GM21381 (cell line): Measurements from ENCODE around the gene STARD3NL.
"Not testable (repeated sequence)": the region's sequence is repeated elsewhere in the genome, so short reads cannot be mapped to it uniquely, and the experiment has no call there.

Source experiments
- ATAC-seq: cut with Tn5 transposase; IDR thresholded peaks from one replicate; pipeline ENCODE4 v1.9.1; 2021; ENCODE audit warnings: mild to moderate bottlenecking, moderate library complexity; ENCODE audit not compliant: unreplicated experiment

STARD3NL gene

DNA sequence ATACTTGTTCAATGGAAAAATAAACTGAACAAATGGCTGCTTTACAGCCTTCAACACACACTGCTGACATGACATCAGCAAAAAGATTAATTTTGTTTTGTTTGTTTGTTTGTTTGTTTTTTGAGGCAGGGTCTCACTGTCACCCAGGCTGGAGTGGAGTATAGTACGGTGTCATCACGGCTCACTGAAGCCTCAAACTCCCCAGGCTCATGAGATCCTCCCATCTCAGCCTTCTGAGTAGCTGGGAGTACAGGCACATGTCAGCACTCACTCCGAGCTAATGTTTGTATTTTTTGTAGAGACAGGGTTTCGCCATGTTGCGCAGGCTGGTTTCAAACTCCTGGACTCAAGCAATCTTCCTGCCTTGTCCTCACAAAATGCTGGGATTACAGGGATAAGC lies 84.5 kb downstream of the STARD3NL start:
- no peak for ATAC-seq

DNA sequence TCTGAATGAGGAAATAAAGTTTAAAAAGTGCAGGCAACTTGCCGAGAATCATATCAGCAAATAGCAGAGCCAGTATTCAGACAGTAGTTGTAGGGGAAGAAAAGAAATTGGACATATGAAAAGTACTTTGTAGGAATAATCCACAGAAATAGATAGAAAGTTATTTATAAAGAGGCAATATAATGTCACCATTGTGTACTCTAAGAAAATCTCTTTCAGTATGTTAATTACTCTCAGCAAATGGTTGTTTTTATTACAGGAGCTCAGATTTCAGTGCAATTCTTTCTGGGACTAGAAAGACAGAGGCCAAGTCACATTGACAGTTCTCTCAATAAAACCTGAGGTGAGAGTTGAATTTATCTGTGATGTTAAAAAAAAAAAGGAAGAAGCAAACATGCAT lies 85.2 kb downstream of the STARD3NL start:
- not testable (repeated sequence) for ATAC-seq

DNA sequence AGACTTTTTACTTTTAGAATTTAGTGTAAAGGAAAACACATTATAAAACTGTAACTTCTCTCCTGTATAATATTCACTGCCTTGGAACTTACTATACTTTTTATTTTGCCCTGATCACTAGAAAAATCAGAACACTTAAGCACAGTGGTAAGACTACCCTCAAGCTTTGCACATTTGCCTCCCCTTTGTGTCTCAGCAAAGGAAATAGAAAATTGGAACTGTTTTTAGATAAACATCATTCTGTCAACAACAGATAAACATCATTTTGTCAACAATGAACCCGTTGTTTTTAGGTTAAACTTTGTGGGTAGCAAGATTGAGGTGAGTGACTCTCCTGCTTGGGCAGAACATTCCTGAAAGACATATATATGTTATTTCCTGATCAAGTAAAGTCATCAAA lies 86.6 kb downstream of the STARD3NL start:
- ATAC-seq: not testable (repeated sequence)

DNA sequence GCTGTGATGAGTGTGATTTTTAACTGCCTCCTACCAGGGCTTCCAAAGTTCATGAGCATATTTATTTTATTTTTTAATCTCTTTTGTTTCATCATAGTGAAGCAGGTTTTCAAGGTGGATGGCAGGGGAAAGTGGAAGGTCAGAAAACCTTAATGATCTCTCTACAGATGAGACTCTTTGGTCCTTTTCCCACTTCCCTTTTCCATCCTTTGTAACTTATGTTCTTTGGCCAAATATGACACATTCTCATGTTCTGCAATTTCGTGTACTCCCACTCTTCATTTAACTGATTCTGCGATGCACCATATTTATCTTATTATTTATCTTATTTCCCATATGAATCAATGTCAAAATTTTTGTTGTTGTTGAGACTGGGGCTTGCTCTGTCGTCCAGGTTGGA lies 87.9 kb downstream of the STARD3NL start:
- ATAC-seq: not testable (repeated sequence)

DNA sequence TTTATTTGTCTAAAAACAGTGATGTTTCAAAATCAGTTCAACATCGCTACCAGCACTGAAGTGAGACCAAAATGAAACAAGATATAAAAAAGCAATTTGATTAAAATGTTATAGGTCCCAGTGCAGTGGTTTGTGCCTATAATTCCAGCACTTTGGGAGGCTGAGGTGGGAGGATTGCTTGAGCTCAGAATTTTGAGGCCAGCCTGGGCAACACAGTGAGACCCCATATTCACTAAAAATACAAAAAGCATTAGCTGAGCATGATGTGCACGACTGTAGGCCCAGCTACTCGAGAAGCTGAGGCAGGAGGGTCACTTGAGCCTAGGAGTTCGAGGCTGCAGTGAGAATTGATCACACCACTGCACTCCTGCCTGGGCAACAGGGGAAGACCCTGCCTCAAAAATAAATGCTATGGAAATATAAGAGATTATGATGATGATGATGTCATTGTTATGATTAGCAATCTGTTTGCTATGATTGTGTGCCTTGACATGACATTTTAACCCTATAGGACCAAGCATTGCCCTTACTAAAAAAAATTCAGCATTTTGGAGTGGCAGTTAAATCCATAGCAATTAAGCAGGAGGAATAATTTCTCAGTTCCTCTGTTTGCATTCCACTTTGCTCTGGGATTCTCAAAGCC lies 91.8 kb downstream of the STARD3NL start:
- ATAC-seq: not testable (repeated sequence)

DNA sequence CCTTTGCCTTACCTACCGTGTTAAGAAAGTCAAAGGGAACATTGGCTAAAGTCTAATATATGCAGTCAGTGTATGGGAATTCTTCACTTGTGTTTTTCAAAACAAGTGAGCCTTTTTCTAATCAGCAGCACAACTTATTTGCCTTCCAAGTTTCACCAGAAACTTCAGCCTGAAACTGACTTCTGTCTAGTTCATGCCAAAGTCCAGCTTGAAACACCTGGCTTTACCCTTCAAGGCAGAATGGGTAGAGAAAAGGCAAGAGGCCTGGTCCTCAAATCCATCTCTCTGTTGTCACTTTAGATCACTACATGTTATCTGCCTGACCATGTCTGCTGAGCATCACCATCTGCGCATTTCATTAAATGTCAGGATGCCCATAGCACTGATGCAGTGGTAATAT lies 92.4 kb downstream of the STARD3NL start:
- ATAC-seq: not testable (repeated sequence)

DNA sequence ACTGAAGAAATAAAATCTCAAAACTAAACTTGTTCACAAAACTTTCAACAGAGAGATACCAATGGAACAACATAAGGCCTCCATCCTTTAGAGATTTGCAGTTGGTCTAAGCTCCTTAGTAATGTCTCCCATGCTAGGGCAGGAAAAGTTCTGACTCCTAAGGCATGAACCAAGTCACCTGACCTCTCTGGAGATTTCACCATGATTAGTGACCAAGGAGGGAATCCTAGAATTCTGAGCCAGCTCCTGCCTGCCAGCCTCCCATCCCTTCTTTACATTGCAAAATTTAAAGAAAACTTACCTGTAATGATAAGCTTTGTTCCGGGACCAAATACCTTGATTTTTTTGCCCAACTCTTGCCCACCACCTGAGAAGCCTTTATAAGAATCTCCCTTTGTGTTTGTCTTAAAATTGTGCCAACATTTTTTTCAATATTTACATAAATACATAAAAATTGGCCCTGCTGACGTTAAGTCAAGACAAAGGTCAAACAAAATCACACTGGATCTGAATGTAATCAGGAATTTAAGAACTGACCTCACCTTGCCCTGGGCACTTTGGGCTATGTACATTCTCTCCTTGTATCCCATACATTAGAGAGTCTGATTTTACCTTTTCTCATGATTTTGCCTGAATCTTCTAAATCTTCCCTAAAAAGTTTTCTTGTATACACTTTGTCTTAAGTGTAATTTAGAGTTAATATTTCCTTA lies 95.4 kb downstream of the STARD3NL start, which contains the start of gene TARP:
TARP (minus strand) TSS at position 351 of the 710 bp plus-strand sequence.
- no peak for ATAC-seq

DNA sequence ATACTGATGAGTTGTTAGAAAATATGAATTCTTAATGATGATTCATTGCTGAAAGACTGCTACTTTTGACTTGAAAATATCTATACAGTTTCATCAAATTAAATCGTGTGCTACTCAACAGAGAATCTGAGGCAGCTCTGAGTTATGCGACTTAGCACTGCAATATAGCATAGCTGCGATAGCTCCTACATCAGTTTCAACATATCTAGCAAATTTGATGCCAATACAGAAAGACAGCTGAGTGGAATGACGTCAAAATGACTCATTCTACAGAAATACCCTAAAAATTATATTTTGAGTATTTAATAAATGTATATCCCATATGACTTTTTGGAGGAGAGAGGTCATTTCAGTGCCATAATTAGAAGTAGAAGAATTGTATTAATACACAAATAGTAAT lies 96.4 kb downstream of the STARD3NL start:
- no peak for ATAC-seq

DNA sequence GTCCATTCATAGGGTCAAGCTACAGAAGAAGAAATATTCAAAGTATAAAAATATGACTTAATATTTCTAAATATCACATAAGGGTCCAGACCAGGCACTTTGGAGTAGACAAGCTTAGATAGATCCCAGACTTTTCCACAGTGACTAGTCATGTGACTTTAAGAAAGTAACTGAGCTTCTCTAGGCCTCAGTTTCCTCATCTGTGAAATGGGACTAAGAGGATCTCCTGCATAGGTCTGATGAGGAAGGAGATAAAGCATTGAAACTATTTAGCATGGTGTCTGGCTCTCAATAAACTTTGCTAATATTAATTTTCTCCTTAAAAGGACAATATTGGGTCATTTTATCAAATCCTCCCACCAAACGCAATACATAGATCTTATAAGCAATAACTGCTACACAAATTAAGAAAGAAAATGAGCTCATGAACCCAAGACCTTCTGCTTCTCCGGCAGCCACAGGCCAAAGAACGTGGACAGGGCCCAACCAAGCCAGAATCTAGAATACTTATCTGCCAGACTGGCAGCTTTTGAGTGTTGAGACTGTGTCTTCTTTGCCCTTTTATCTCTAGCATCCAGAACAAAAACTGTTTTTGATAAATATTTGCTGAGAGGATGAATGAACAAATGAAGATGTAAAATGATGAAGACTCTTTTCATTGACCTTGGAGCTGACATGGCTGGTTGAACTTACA lies 97.0 kb downstream of the STARD3NL start:
- ATAC-seq: no peak

DNA sequence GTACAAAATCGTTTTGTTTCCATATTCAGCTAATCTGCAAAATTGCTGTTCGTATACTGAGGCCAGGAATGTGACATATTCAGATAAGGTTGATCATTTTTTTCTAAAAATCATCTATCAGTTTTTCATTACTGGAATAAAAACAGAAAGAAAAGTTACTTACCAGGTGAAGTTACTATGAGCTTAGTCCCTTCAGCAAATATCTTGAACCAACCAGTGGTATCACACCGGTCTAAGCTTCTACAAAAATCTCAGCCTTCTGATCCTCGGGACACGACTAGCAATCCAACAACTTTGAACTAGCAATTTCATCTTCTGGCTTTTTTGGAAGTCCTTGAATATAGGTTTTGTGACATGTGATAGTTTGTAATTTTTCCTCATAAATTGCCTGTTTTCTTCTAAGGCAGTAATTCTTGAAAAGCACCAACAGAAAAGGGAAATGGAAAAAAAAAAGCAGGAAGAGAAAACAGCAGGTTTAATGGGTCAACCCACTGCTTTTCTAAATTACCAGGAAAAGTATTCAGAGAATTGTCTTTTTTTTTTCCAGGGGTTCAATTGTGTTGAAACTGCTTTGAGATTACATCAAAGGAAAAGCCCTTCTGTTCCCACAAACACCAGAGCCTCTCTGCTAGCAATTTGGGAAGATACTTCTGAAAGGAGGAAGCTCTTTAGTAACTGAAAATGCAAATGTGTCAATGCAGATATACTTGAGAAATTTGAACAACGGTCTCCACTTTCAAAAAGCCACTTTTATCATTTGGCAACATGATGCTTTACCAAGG lies 98.2 kb downstream of the STARD3NL start:
- no peak for ATAC-seq

DNA sequence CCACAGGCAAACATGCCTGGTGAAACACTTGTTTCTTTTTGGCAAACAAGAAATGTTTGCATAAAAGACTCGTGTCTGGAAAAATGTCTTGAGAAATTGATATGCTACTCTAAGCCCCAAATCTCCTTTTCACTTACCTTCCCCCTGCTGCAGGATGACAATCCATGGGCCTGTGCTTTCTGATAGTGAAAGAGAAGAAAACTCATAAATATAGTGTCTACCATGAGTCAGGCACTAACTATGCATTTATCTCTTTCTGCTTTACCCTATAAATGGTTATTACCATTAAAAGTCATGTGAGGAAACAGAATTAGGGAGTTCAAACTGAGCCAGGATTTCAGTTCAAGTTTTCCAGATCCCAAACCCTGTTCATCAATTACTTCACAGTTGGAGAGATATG lies 102.0 kb downstream of the STARD3NL start:
- ATAC-seq: no peak
